ENCODE measurements around the gene TACC2.
"Not testable (repeated sequence)": the region's sequence is repeated elsewhere in the genome, so short reads cannot be mapped to it uniquely, and the experiment has no call there.

TACC2 gene

GRCh38 chr10:122199689-122200088, 210.7 kb downstream of the TACC2 start:
- no peak for DNase-seq

- no peak for DNase-seq
Observed at GRCh38 chr10:122201401-122201800, 212.4 kb downstream of the TACC2 start.

- DNase-seq = not testable (repeated sequence)
Observed at GRCh38 chr10:122203180-122203579, 214.2 kb downstream of the TACC2 start.

GRCh38 chr10:122204691-122205489, 215.9 kb downstream of the TACC2 start:
- DNase-seq = no peak

- DNase-seq = no peak
Observed at GRCh38 chr10:122206471-122207065, 217.6 kb downstream of the TACC2 start.

- DNase-seq = no peak
Observed at GRCh38 chr10:122207163-122207562, 218.2 kb downstream of the TACC2 start.

GRCh38 chr10:122207596-122207995, 218.6 kb downstream of the TACC2 start:
- no peak for DNase-seq

GRCh38 chr10:122208571-122209430, 219.8 kb downstream of the TACC2 start:
- no peak for DNase-seq

GRCh38 chr10:122210481-122211265, 221.7 kb downstream of the TACC2 start:
- DNase-seq = no peak

GRCh38 chr10:122213364-122213763, 224.4 kb downstream of the TACC2 start:
- DNase-seq = no peak

GRCh38 chr10:122213766-122214165, 224.8 kb downstream of the TACC2 start:
- DNase-seq = no peak

- DNase-seq = no peak
Observed at GRCh38 chr10:122216047-122216446, 227.1 kb downstream of the TACC2 start.

- DNase-seq = no peak
Observed at GRCh38 chr10:122219340-122219739, 230.4 kb downstream of the TACC2 start.

GRCh38 chr10:122220736-122221135, 231.8 kb downstream of the TACC2 start:
- DNase-seq = no peak

- DNase-seq = no peak
Observed at GRCh38 chr10:122221958-122222357, 233.0 kb downstream of the TACC2 start.

GRCh38 chr10:122222638-122223037, 233.7 kb downstream of the TACC2 start:
- DNase-seq = no peak

GRCh38 chr10:122224159-122224558, 235.2 kb downstream of the TACC2 start:
- DNase-seq = no peak

- DNase-seq = no peak
Observed at GRCh38 chr10:122225330-122225729, 236.4 kb downstream of the TACC2 start.

- no peak for DNase-seq
Observed at GRCh38 chr10:122227754-122228153, 238.8 kb downstream of the TACC2 start.

- DNase-seq = no peak
Observed at GRCh38 chr10:122229666-122230065, 240.7 kb downstream of the TACC2 start.

- no peak for DNase-seq
Observed at GRCh38 chr10:122230222-122230621, 241.3 kb downstream of the TACC2 start.

- DNase-seq = no peak
Observed at GRCh38 chr10:122232769-122233168, 243.8 kb downstream of the TACC2 start.

- DNase-seq = no peak
Observed at GRCh38 chr10:122233857-122234348, 244.9 kb downstream of the TACC2 start.
